HEK293 (cell line): ENCODE measurements around the gene FAM168A.

Experiments used
- GLI2 ChIP-seq: fragments of 450-650 bp; formaldehyde crosslinking; IDR thresholded peaks from 2 replicates; pipeline ENCODE4; 2017; ENCODE audit warnings: missing biosample characterization, missing genetic modification characterization, low read depth, borderline replicate concordance
- PRDM10 ChIP-seq: fragments of 450-650 bp; formaldehyde crosslinking; IDR thresholded peaks from 2 replicates; pipeline ENCODE4 v1.5.1; 2016; ENCODE audit warnings: missing biosample characterization, missing genetic modification characterization
- REST ChIP-seq: fragments of 450-650 bp; formaldehyde crosslinking; IDR thresholded peaks from 2 replicates; pipeline ENCODE4 v1.5.1; 2016; ENCODE audit warnings: missing biosample characterization, missing genetic modification characterization
- SETDB1 ChIP-seq: IDR thresholded peaks from one replicate; pipeline ENCODE4 v1.6.1; 2017; ENCODE audit warnings: mild to moderate bottlenecking, low read length, moderate library complexity, mixed read lengths; ENCODE audit not compliant: insufficient read length
- ZBTB49 ChIP-seq: fragments of 450-650 bp; formaldehyde crosslinking; IDR thresholded peaks from 2 replicates; pipeline ENCODE4 v1.5.1; 2016; ENCODE audit warnings: missing biosample characterization, missing genetic modification characterization, low read depth
- ZNF132 ChIP-seq: fragments of 450-650 bp; formaldehyde crosslinking; IDR thresholded peaks from 2 replicates; pipeline ENCODE4 v1.5.1; 2017; ENCODE audit warnings: missing biosample characterization, missing genetic modification characterization, borderline replicate concordance
- ZNF24 ChIP-seq: fragments of 450-650 bp; formaldehyde crosslinking; IDR thresholded peaks from 2 replicates; pipeline ENCODE4 v1.5.1; 2016; ENCODE audit warnings: missing biosample characterization, missing genetic modification characterization
- ZNF394 ChIP-seq: fragments of 450-650 bp; formaldehyde crosslinking; IDR thresholded peaks from 2 replicates; pipeline ENCODE4 v1.5.1; 2016; ENCODE audit warnings: missing biosample characterization, missing genetic modification characterization, mild to moderate bottlenecking, moderate library complexity, borderline replicate concordance
- ZNF629 ChIP-seq: fragments of 450-650 bp; formaldehyde crosslinking; IDR thresholded peaks from 2 replicates; pipeline ENCODE4 v1.5.1; 2017; ENCODE audit warnings: missing biosample characterization, missing genetic modification characterization
- TF ChIP-seq, protein P1 (sequence below): fragments of 450-650 bp; formaldehyde crosslinking; IDR thresholded peaks from 2 replicates; pipeline ENCODE4 v1.5.1; 2016; ENCODE audit warnings: missing biosample characterization, missing genetic modification characterization
- TF ChIP-seq, protein P2 (sequence below): fragments of 450-650 bp; formaldehyde crosslinking; IDR thresholded peaks from 2 replicates; pipeline ENCODE4 v1.5.1; 2017; ENCODE audit warnings: missing biosample characterization, missing genetic modification characterization
- TF ChIP-seq, protein P3 (sequence below): fragments of 450-650 bp; formaldehyde crosslinking; IDR thresholded peaks from 2 replicates; pipeline ENCODE4 v1.5.1; 2017; ENCODE audit warnings: missing biosample characterization, missing genetic modification characterization

GRCh38 chr11:73396985-73397384 lies 200.9 kb downstream of the FAM168A start:
- TF ChIP-seq, protein P1, sequence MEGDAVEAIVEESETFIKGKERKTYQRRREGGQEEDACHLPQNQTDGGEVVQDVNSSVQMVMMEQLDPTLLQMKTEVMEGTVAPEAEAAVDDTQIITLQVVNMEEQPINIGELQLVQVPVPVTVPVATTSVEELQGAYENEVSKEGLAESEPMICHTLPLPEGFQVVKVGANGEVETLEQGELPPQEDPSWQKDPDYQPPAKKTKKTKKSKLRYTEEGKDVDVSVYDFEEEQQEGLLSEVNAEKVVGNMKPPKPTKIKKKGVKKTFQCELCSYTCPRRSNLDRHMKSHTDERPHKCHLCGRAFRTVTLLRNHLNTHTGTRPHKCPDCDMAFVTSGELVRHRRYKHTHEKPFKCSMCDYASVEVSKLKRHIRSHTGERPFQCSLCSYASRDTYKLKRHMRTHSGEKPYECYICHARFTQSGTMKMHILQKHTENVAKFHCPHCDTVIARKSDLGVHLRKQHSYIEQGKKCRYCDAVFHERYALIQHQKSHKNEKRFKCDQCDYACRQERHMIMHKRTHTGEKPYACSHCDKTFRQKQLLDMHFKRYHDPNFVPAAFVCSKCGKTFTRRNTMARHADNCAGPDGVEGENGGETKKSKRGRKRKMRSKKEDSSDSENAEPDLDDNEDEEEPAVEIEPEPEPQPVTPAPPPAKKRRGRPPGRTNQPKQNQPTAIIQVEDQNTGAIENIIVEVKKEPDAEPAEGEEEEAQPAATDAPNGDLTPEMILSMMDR, result no peak
- no peak for TF ChIP-seq ZNF629 (tag by site-specific recombination)
- TF ChIP-seq ZNF394 (tag by site-specific recombination), result no peak
- TF ChIP-seq, protein P2, sequence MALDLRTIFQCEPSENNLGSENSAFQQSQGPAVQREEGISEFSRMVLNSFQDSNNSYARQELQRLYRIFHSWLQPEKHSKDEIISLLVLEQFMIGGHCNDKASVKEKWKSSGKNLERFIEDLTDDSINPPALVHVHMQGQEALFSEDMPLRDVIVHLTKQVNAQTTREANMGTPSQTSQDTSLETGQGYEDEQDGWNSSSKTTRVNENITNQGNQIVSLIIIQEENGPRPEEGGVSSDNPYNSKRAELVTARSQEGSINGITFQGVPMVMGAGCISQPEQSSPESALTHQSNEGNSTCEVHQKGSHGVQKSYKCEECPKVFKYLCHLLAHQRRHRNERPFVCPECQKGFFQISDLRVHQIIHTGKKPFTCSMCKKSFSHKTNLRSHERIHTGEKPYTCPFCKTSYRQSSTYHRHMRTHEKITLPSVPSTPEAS, result no peak
- no peak for TF ChIP-seq ZNF24 (tag by site-specific recombination)
- no peak for TF ChIP-seq SETDB1
- no peak for TF ChIP-seq ZNF132
- no peak for TF ChIP-seq PRDM10 (tag by site-specific recombination)
- TF ChIP-seq, protein P3, sequence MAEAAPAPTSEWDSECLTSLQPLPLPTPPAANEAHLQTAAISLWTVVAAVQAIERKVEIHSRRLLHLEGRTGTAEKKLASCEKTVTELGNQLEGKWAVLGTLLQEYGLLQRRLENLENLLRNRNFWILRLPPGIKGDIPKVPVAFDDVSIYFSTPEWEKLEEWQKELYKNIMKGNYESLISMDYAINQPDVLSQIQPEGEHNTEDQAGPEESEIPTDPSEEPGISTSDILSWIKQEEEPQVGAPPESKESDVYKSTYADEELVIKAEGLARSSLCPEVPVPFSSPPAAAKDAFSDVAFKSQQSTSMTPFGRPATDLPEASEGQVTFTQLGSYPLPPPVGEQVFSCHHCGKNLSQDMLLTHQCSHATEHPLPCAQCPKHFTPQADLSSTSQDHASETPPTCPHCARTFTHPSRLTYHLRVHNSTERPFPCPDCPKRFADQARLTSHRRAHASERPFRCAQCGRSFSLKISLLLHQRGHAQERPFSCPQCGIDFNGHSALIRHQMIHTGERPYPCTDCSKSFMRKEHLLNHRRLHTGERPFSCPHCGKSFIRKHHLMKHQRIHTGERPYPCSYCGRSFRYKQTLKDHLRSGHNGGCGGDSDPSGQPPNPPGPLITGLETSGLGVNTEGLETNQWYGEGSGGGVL, result no peak
- TF ChIP-seq REST (tag by site-specific recombination), result no peak
- TF ChIP-seq GLI2 (tag by site-specific recombination), result no peak
- TF ChIP-seq ZBTB49 (tag by site-specific recombination), result no peak
